HepG2 (cell line): ENCODE data around the gene ABCA3. TPM values are rescaled to one million over a fixed set of nuclear protein-coding genes. Genes with fewer than 3 reads are reported as not detected.

Experiments used
- ATAC-seq: fragments of 200-7000 bp; cut with Tn5 transposase; 3 replicates; pipeline ENCODE4 v1.9.1; 2020; ENCODE audit warnings: mild to moderate bottlenecking, moderate library complexity
- BruUV-seq: library from RNA; stranded (reverse); fragments of 400-500 nt; replicated peaks from 2 replicates; lab custom pipeline; 2021; lab: Mats Ljungman, UMichigan
- CTCF ChIA-PET: fragments of 300-600 bp; formaldehyde crosslinking; extraction: SDS; loops from one replicate; lab custom pipeline; 2021; ENCODE audit warnings: low total read pairs, inconsistent platforms, low intra/inter-chr PET ratio; lab: Yijun Ruan, JAX
- POLR2A ChIA-PET: fragments of 350-600 bp; sonication (Branson Sonifier 250); formaldehyde crosslinking; loops from one replicate; lab custom pipeline; 2020; ENCODE audit warnings: antibody characterized with exemption, inconsistent platforms; lab: Yijun Ruan, JAX
- DNase-seq: peaks from one replicate; pipeline ENCODE4 v3.0.0-alpha.2; 2015; ENCODE audit warnings: low spot score
- FAIRE-seq: peaks from 3 replicates; lab custom pipeline; 2011; peaks lifted over from hg19 to GRCh38; lab: Jason Lieb, UNC
- H2AFZ ChIP-seq: one replicate; pipeline ENCODE4 v1.6.1; 2011; ENCODE audit warnings: low read length, inconsistent platforms
- H3K27ac ChIP-seq: fragments of 300-600 bp; 3 replicates; pipeline ENCODE4 v1.8.0; 2011; ENCODE audit warnings: mixed run types, mild to moderate bottlenecking, mixed read lengths, low read length, inconsistent platforms; ENCODE audit not compliant: insufficient read depth; ENCODE audit errors: extremely low read length
- H3K27me3 ChIP-seq, 2 experiments: fragments of 200-600 bp in 1 of 2; 2 replicates in 1 of 2; 3 replicates in 1 of 2; pipeline versions ENCODE4 v1.6.0 to v1.8.0; 2011; ENCODE audit warnings: low read length in 2 of 2, mild to moderate bottlenecking in 2 of 2, moderate library complexity in 2 of 2, inconsistent platforms in 1 of 2; ENCODE audit not compliant: insufficient read depth in 2 of 2, control insufficient read depth in 1 of 2
- H3K36me3 ChIP-seq, 2 experiments: fragments of 200-600 bp in 1 of 2; replicated peaks in 1 of 2; 2 replicates in 1 of 2; 3 replicates in 1 of 2; pipeline versions ENCODE4 v1.5.1 to v1.8.0; 2011; ENCODE audit warnings: low read length in 2 of 2, inconsistent platforms in 1 of 2; ENCODE audit not compliant: insufficient read depth in 2 of 2, control insufficient read depth in 1 of 2
- H3K4me1 ChIP-seq: 2 replicates; pipeline ENCODE4 v1.5.1; 2012; ENCODE audit warnings: low read length, inconsistent platforms; ENCODE audit not compliant: insufficient read depth
- H3K4me2 ChIP-seq: 2 replicates; pipeline ENCODE4 v1.6.0; 2011; ENCODE audit warnings: low read depth, low read length, inconsistent platforms
- H3K4me3 ChIP-seq, 3 experiments: fragments of 200-600 bp in 1 of 3; sonication (generic), shearing (Covaris generic) in 1 of 3; replicated peaks in 1 of 3; 2 replicates each; pipeline ENCODE4 v1.5.1; 2011 to 2016; ENCODE audit warnings: low read length in 3 of 3, inconsistent platforms in 2 of 3, low read depth in 2 of 3, mild to moderate bottlenecking in 2 of 3, control low read depth in 1 of 3, mixed read lengths in 1 of 3; ENCODE audit not compliant: insufficient read depth in 1 of 3
- H3K79me2 ChIP-seq: one replicate; pipeline ENCODE4 v1.6.1; 2011; ENCODE audit warnings: low read length, inconsistent platforms; ENCODE audit not compliant: insufficient read depth
- H3K9ac ChIP-seq: 2 replicates; pipeline ENCODE4 v1.6.0; 2011; ENCODE audit warnings: mild to moderate bottlenecking, low read depth, low read length, inconsistent platforms; ENCODE audit not compliant: insufficient read depth
- H3K9me3 ChIP-seq: 2 replicates; pipeline ENCODE4 v1.5.1; 2012; ENCODE audit warnings: mild to moderate bottlenecking, low read length
- H4K20me1 ChIP-seq: 2 replicates; pipeline ENCODE4 v1.6.0; 2011; ENCODE audit warnings: inconsistent platforms, mild to moderate bottlenecking, low read length, moderate library complexity; ENCODE audit not compliant: insufficient read depth
- AGO2 ChIP-seq: fragments of 200-400 bp; formaldehyde crosslinking; optimal IDR thresholded peaks from 2 replicates; pipeline ENCODE3; 2017; ENCODE audit warnings: mild to moderate bottlenecking, low read depth, low read length, moderate library complexity
- RBFOX2 ChIP-seq: fragments of 200-400 bp; formaldehyde crosslinking; IDR thresholded peaks from 2 replicates; pipeline ENCODE4 v1.6.1; 2017; ENCODE audit warnings: low read depth, mild to moderate bottlenecking, low read length
- RBM22 ChIP-seq: fragments of 200-400 bp; formaldehyde crosslinking; optimal IDR thresholded peaks from 2 replicates; pipeline ENCODE3; 2017; ENCODE audit warnings: mild to moderate bottlenecking, low read length, moderate library complexity
- ZBTB3 ChIP-seq: sonication (generic); formaldehyde crosslinking; IDR thresholded peaks from 2 replicates; pipeline ENCODE4 v1.4.0; 2020; ENCODE audit warnings: low read depth, mild to moderate bottlenecking, moderate library complexity, missing genetic modification reagents, borderline replicate concordance
- ZBTB38 ChIP-seq: sonication (generic); formaldehyde crosslinking; IDR thresholded peaks from 2 replicates; pipeline ENCODE4 v1.5.1; 2020; ENCODE audit warnings: mild to moderate bottlenecking, missing genetic modification reagents
- ZNF12 ChIP-seq: sonication (generic); formaldehyde crosslinking; IDR thresholded peaks from 2 replicates; pipeline ENCODE4 v1.5.0; 2020; ENCODE audit warnings: missing genetic modification reagents
- ZNF121 ChIP-seq: sonication (generic); formaldehyde crosslinking; IDR thresholded peaks from 2 replicates; pipeline ENCODE4 v1.5.0; 2020; ENCODE audit warnings: mild to moderate bottlenecking, missing genetic modification reagents
- WGBS: methylation state at CpG from one replicate; pipeline ENCODE4 v1.1.6; 2017; ENCODE audit warnings: low lambda C conversion rate; 5-methylcytosine and 5-hydroxymethylcytosine counted together
- in situ Hi-C: cut with HindIII; loops from 2 replicates; pipeline ENCODE4 v1.10.0; 2017; ENCODE audit warnings: low pct_unique_long_range_greater_than_20kb; ENCODE audit not compliant: extremely low pct_ligation_motif_present
- intact Hi-C: fragments of 100-400 bp; cut with micrococcal nuclease; formaldehyde crosslinking; loops from one replicate; pipeline ENCODE4 v1.10.0; 2022; ENCODE audit not compliant: unreplicated experiment
- polyA plus RNA-seq, 8 experiments: library from polyadenylated mRNA; depleted of rRNA in 3 of 8; stranded (reverse) in 7 of 8; unstranded in 1 of 8; fragments of >200 nt; fragmentation: Illumina TruSeq in 4 of 8; extraction: Trizol in 4 of 8; gene quantifications; 2 replicates each; pipeline versions ENCODE4 v1.2.1 to v1.2.3, GENCODE V29; 2011 to 2016; ENCODE audit warnings: low read depth in 4 of 8, missing spikeins in 1 of 8, mixed read lengths in 1 of 8; ENCODE audit not compliant: insufficient read depth in 1 of 8
- total RNA-seq, 5 experiments: library from RNA; depleted of rRNA; stranded (reverse); fragments of >200 nt; fragmentation: Illumina TruSeq; extraction: Trizol; gene quantifications; 2 replicates each; pipeline ENCODE4 v1.2.3, GENCODE V29; 2016; ENCODE audit warnings: low read depth in 1 of 5
- TF ChIP-seq, protein P1 (sequence below): sonication (generic); formaldehyde crosslinking; IDR thresholded peaks from 2 replicates; pipeline ENCODE4 v1.8.1; 2023; ENCODE audit warnings: mild to moderate bottlenecking, missing genetic modification reagents, borderline replicate concordance

The ABCA3 gene
- total and polyA plus RNA-seq, 2 of the 13 experiments (the other 11 are each of a cell fraction or from before 2014, with no cell fraction given) = 0.60 to 1.5 TPM

DNA sequence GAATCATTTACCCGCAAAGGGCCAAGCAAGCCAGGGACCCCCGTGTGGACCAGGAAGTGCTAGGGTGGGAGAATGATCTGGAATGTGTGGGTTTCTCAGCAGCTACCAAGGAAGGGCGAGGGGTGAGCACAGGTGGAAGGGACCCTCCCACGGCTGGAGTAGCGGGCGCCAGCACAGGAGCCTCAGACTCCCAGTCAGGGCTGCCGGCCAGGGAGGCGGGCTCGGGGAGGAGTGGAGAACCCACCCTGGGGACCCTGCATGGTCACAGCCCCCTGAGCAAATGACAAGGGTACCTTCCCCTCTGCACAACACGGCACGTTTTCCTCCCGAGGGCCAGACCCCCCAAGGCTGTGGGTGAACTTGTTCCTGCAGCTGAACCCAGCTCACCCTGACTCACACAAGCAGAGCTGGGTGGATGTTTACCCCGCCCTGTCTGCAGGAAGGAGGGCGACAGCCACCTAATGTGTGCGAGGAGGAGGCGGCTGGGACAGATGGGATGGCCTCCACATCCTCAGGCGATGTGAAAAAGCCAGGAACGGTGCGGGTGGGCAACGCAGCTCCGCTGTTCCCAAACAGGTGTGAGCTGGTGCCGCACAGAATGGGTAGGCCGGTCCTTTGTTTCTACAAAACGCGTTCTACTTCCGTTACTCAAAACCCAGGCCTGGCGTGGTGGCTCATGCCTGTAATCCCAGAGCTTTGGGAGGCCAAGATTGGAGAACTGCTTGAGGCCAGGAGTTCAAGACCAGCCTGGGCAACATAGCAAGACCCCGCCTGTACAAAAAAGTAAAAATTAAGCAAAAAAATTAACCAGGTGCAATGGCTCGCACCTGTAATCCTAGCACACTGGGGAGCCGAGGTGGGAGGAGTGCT is 95.4 kb downstream of the ABCA3 start:
- no peak for ATAC-seq
- ChIA-PET CTCF (no interaction called here), POLR2A (no interaction called here)
- in situ Hi-C loops = no loop called here
- Histone ChIP-seq H3K36me3 (peaks cover 25 to 43% of the 10 kb centered on the region in 2 experiments; a peak in 4 of 5 replicates), H3K27ac (no peak overlapping the region), H3K79me2 (peaks cover 15% of the 10 kb centered on the region), H4K20me1 (peaks cover 3% of the 10 kb centered on the region), H3K27me3 (no peaks in the 10 kb centered on the region), H3K4me2 (no peak overlapping the region), H3K4me3 (no peak overlapping the region), H3K9me3 (no peaks in the 10 kb centered on the region), H3K9ac (no peak overlapping the region), H2AFZ (no peak overlapping the region), H3K4me1 (peaks cover 11% of the 10 kb centered on the region; the same call in 1 of the 2 replicates)
- intact Hi-C loops = no loop called here
- no TSS peak for BruUV-seq
- FAIRE-seq = no peak
- DNase-seq = no peak
- WGBS = 98% methylated on average over 27 of the region's 30 CpGs
- TF ChIP-seq RBFOX2 (peak; percentile 5; the same call in 1 of the 2 replicates), ZNF121 (CRISPR knock-in tag) (no peak), ZNF12 (CRISPR knock-in tag) (peak; percentile 62; the same call in 1 of the 2 replicates), RBM22 (peak; percentile 46)
- TF ChIP-seq, all 625 proteins: peak for 3

DNA sequence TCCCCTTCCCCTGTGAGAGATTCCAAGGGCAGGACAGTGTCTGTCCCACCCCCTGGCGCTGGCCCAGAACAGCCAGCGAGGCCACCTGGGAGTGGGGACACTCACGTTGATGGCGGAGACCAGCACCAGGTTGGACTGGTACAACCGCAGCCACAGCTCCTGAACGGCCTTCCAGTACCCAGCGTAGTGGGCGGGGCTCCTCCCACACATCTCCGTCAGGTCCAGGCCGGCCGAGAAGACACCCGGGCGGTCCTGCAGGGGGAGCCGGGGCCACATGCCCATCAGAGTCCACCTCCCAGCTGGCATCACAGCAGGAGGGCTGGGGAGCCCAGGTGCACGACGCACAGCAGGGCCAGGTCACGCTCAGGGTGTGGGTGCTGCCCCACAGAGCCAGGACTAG is 96.2 kb downstream of the ABCA3 start:
- 97% methylated on average over 12 of the region's 17 CpGs for WGBS
- Histone ChIP-seq H3K4me2 (no peak overlapping the region), H2AFZ (no peak overlapping the region), H3K27me3 (no peaks in the 10 kb centered on the region), H3K27ac (no peak overlapping the region), H3K36me3 (peaks cover 25 to 47% of the 10 kb centered on the region in 2 experiments; a peak in 4 of 5 replicates), H3K9me3 (no peaks in the 10 kb centered on the region), H3K4me1 (peaks cover 7% of the 10 kb centered on the region; the same call in 1 of the 2 replicates), H4K20me1 (no peaks in the 10 kb centered on the region), H3K79me2 (peaks cover 9% of the 10 kb centered on the region), H3K4me3 (no peak overlapping the region), H3K9ac (no peak overlapping the region)
- ChIA-PET POLR2A (no interaction called here), CTCF (no interaction called here)
- peak; percentile 20 for ATAC-seq
- in situ Hi-C loops (no loop called here), intact Hi-C loops (no loop called here)
- BruUV-seq = no TSS peak
- peak; percentile 42; the same call in 1 of the 2 replicates for TF ChIP-seq RBFOX2
- TF ChIP-seq ZBTB38 (CRISPR knock-in tag) = 0 out of 2 replicates have a peak, but pooled peaks have one; percentile 20
- peak; percentile 72 for TF ChIP-seq AGO2
- TF ChIP-seq, protein P1, sequence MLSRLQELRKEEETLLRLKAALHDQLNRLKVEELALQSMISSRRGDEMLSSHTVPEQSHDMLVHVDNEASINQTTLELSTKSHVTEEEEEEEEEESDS (CRISPR knock-in tag) = no peak
- no peak for TF ChIP-seq ZBTB3 (CRISPR knock-in tag)
- no peak for DNase-seq
- FAIRE-seq = no peak
